Sigmoid colon (tissue), 7 donors: ENCODE data around the gene PRKAR2A. TPM values are rescaled to one million over a fixed set of nuclear protein-coding genes. Genes with fewer than 3 reads are reported as not detected.
"Not testable (repeated sequence)": the region's sequence is repeated elsewhere in the genome, so short reads cannot be mapped to it uniquely, and the experiment has no call there.

Source experiments
- DNase-seq: peaks from one replicate; pipeline ENCODE4 v3.0.0-alpha.2; 2019
- H3K27ac ChIP-seq, 4 donors: fragments of 200-600 bp; sonication (generic); one replicate each; pipeline ENCODE4 v1.5.1; 2016 to 2019; ENCODE audit warnings: mild to moderate bottlenecking in 1 of 4
- H3K27me3 ChIP-seq, 3 donors: fragments of 200-600 bp; sonication (generic); one replicate each; pipeline ENCODE4 v1.5.1; 2019; ENCODE audit warnings: mild to moderate bottlenecking in 1 of 3
- H3K36me3 ChIP-seq, 4 donors: fragments of 200-600 bp; sonication (generic); one replicate each; pipeline ENCODE4 v1.5.1; 2016 to 2019
- H3K4me1 ChIP-seq, 4 donors: fragments of 200-600 bp; sonication (generic); one replicate each; pipeline ENCODE4 v1.5.1; 2017 to 2019
- H3K4me3 ChIP-seq, 4 donors: fragments of 200-600 bp; sonication (generic); one replicate each; pipeline ENCODE4 v1.5.1; 2017 to 2019; ENCODE audit warnings: mild to moderate bottlenecking in 2 of 4, moderate library complexity in 1 of 4
- H3K9me3 ChIP-seq, 4 donors: fragments of 200-600 bp in 3 of 4; sonication (generic) in 3 of 4; one replicate each; pipeline versions ENCODE4 v1.5.1 to v1.6.1; 2013 to 2019
- CTCF ChIP-seq, 4 experiments: fragments of 450-650 bp in 3 of 4; fragments of 200-600 bp in 1 of 4; IDR thresholded peaks; one replicate each; pipeline ENCODE4 v1.5.1; 2016 to 2019; ENCODE audit warnings: antibody characterized with exemption in 4 of 4, mild to moderate bottlenecking in 3 of 4, moderate library complexity in 2 of 4
- EP300 ChIP-seq, 4 donors: sonication (generic); formaldehyde crosslinking; IDR thresholded peaks; one replicate each; pipeline ENCODE4 v1.6.1; 2017; ENCODE audit warnings: antibody characterized with exemption in 4 of 4
- POLR2A ChIP-seq, 2 donors: fragments of 450-650 bp; IDR thresholded peaks; one replicate each; pipeline ENCODE4 v1.6.1; 2016; ENCODE audit warnings: antibody characterized with exemption in 2 of 2, mild to moderate bottlenecking in 2 of 2, moderate library complexity in 2 of 2
- POLR2AphosphoS5 ChIP-seq, 4 donors: sonication (generic); formaldehyde crosslinking; IDR thresholded peaks; one replicate each; pipeline ENCODE4 v1.6.1; 2017; ENCODE audit warnings: antibody characterized with exemption in 4 of 4
- WGBS, 2 donors: extraction: QIAGEN DNeasy Blood & Tissue Kit; methylation state at CpG; one replicate each; pipeline ENCODE4 v1.1.7; 2013; 5-methylcytosine and 5-hydroxymethylcytosine counted together
- intact Hi-C: fragments of 100-400 bp; cut with DNase I; formaldehyde crosslinking; loops from one replicate; pipeline ENCODE4 v1.15.1; 2023
- polyA plus RNA-seq, 3 donors: library from polyadenylated mRNA; stranded (reverse); fragments of 200-250 nt; gene quantifications; one replicate each; pipeline ENCODE4 v1.2.3, GENCODE V29; 2013
- total RNA-seq, 4 donors: library from RNA; depleted of rRNA; stranded (reverse); fragments of >200 nt; gene quantifications; one replicate each; pipeline ENCODE4 v1.1.0, GENCODE V29; 2016
- donor health status: healthy with polysubstance abuse.
- donor health status: Bipolar disorder and iron deficiency.
- donor health status: healthy.

Gene PRKAR2A
- total and polyA plus RNA-seq, 7 donors = 9.6 to 64.5 (median 23.9) TPM

- no peak for DNase-seq
- WGBS, 2 donors = 69 to 80% methylated on average over 1 of the region's 1 CpG
- H3K4me3 ChIP-seq = no peak overlapping the region
Measured at GRCh38 chr3:48788544-48789162, 59.0 kb downstream of the PRKAR2A start.

GRCh38 chr3:48784426-48785120, 63.1 kb downstream of the PRKAR2A start:
- intact Hi-C loops = no loop called here
- WGBS, 2 donors = 91 to 95% methylated on average over 4 of the region's 4 CpGs
- H3K36me3 ChIP-seq = peaks cover 0 to 63% (median 14%) of the 10 kb centered on the region in 4 donors

More at GRCh38 chr3:48788544-48789162, 59.0 kb downstream of the PRKAR2A start:
- no peaks in the 10 kb centered on the region for H3K9me3 ChIP-seq
- intact Hi-C loops = no loop called here
- H3K36me3 ChIP-seq = peaks cover 0 to 44% (median 0%) of the 10 kb centered on the region in 4 donors
- H3K27me3 ChIP-seq = no peaks in the 10 kb centered on the region
- H3K4me1 ChIP-seq = no peaks in the 10 kb centered on the region
- TF ChIP-seq CTCF (IDR thresholded peaks at IDR 0.05) (no peak), POLR2AphosphoS5 (IDR thresholded peaks at IDR 0.05) (no peak), EP300 (IDR thresholded peaks at IDR 0.05) (no peak), POLR2A (IDR thresholded peaks at IDR 0.05) (no peak)
- no peak overlapping the region for H3K27ac ChIP-seq

GRCh38 chr3:48783304-48783703, 64.4 kb downstream of the PRKAR2A start:
- no peaks in the 10 kb centered on the region for H3K27me3 ChIP-seq
- TF ChIP-seq POLR2AphosphoS5 (IDR thresholded peaks at IDR 0.05) = no peak
- no peak for TF ChIP-seq POLR2A (IDR thresholded peaks at IDR 0.05)
- no peak for TF ChIP-seq CTCF (IDR thresholded peaks at IDR 0.05)
- TF ChIP-seq EP300 (IDR thresholded peaks at IDR 0.05) = no peak
- no peak overlapping the region for H3K27ac ChIP-seq
- H3K9me3 ChIP-seq = no peaks in the 10 kb centered on the region
- 89 to 94% methylated on average over 6 of the region's 6 CpGs for WGBS, 2 donors
- intact Hi-C loops = no loop called here
- H3K36me3 ChIP-seq = peaks cover 0 to 61% (median 14%) of the 10 kb centered on the region in 4 donors
- DNase-seq = no peak
- no peak overlapping the region for H3K4me3 ChIP-seq
- no peaks in the 10 kb centered on the region for H3K4me1 ChIP-seq

More at GRCh38 chr3:48784426-48785120, 63.1 kb downstream of the PRKAR2A start:
- no peak overlapping the region for H3K27ac ChIP-seq
- H3K9me3 ChIP-seq = no peaks in the 10 kb centered on the region
- TF ChIP-seq CTCF (IDR thresholded peaks at IDR 0.05) = no peak
- TF ChIP-seq EP300 (IDR thresholded peaks at IDR 0.05) = no peak
- TF ChIP-seq POLR2A (IDR thresholded peaks at IDR 0.05) = no peak
- no peak for TF ChIP-seq POLR2AphosphoS5 (IDR thresholded peaks at IDR 0.05)
- H3K4me1 ChIP-seq = no peaks in the 10 kb centered on the region
- no peaks in the 10 kb centered on the region for H3K27me3 ChIP-seq
- no peak for DNase-seq
- no peak overlapping the region for H3K4me3 ChIP-seq

- peaks cover 0 to 67% (median 14%) of the 10 kb centered on the region in 4 donors for H3K36me3 ChIP-seq
- intact Hi-C loops = no loop called here
- no peak overlapping the region for H3K4me3 ChIP-seq
- TF ChIP-seq CTCF (IDR thresholded peaks at IDR 0.05) (no peak), EP300 (IDR thresholded peaks at IDR 0.05) (no peak), POLR2A (IDR thresholded peaks at IDR 0.05) (no peak)
- H3K27ac ChIP-seq = no peak overlapping the region
- no peaks in the 10 kb centered on the region for H3K27me3 ChIP-seq
- no peak for DNase-seq
- no peaks in the 10 kb centered on the region for H3K9me3 ChIP-seq
- H3K4me1 ChIP-seq = no peaks in the 10 kb centered on the region
Measured at GRCh38 chr3:48782046-48782445, 65.6 kb downstream of the PRKAR2A start.

GRCh38 chr3:48778565-48778964, 69.1 kb downstream of the PRKAR2A start:
- H3K9me3 ChIP-seq, H3K4me1 ChIP-seq, DNase-seq, H3K27me3 ChIP-seq, intact Hi-C loops, H3K27ac ChIP-seq, H3K4me3 ChIP-seq: not testable (repeated sequence)
- 96 to 98% methylated on average over 8 of the region's 8 CpGs for WGBS, 2 donors
- H3K36me3 ChIP-seq = peaks cover 0 to 80% (median 16%) of the 10 kb centered on the region in 4 donors
